Smooth muscle cell (in vitro differentiated cells): ENCODE data around the gene ZNF789. TPM values are rescaled to one million over a fixed set of nuclear protein-coding genes. Genes with fewer than 3 reads are reported as not detected.

Experiments used
- DNase-seq: peaks from one replicate; lab custom pipeline; 2025; ENCODE audit not compliant: unreplicated experiment; lab: John Stamatoyannopoulos, UW
- H2AFZ ChIP-seq: fragments of 200-600 bp; sonication (generic); 2 replicates; pipeline ENCODE4 v1.6.0; 2016; ENCODE audit warnings: antibody characterized with exemption, low read depth, mild to moderate bottlenecking
- H3F3A ChIP-seq: fragments of 200-600 bp; sonication (generic); 2 replicates; pipeline ENCODE4 v1.6.0; 2017; ENCODE audit warnings: antibody characterized with exemption, low read depth
- H3K27ac ChIP-seq: fragments of 200-600 bp; sonication (generic); 2 replicates; pipeline ENCODE4 v1.5.1; 2016; ENCODE audit warnings: low read depth, mild to moderate bottlenecking
- H3K27me3 ChIP-seq: fragments of 200-600 bp; sonication (generic); 2 replicates; pipeline ENCODE4 v1.6.1; 2016; ENCODE audit warnings: low read depth, mild to moderate bottlenecking
- H3K36me3 ChIP-seq: fragments of 200-600 bp; sonication (generic); 2 replicates; pipeline ENCODE4 v1.5.1; 2016; ENCODE audit warnings: low read depth
- H3K4me1 ChIP-seq: fragments of 200-600 bp; sonication (generic); 2 replicates; pipeline ENCODE4 v1.5.1; 2016; ENCODE audit warnings: low read depth
- H3K4me2 ChIP-seq: fragments of 200-600 bp; sonication (generic); 2 replicates; pipeline ENCODE4 v1.6.0; 2016; ENCODE audit warnings: mild to moderate bottlenecking
- H3K4me3 ChIP-seq: fragments of 200-600 bp; sonication (generic); 2 replicates; pipeline ENCODE4 v1.5.1; 2016; ENCODE audit warnings: mild to moderate bottlenecking
- H3K79me2 ChIP-seq: fragments of 200-600 bp; sonication (generic); 2 replicates; pipeline ENCODE4 v1.6.0; 2016; ENCODE audit warnings: low read depth, mild to moderate bottlenecking
- H3K9ac ChIP-seq: fragments of 200-600 bp; sonication (generic); 2 replicates; pipeline ENCODE4 v1.6.0; 2016; ENCODE audit warnings: low read depth
- H3K9me3 ChIP-seq: fragments of 200-600 bp; sonication (generic); replicated peaks from 2 replicates; pipeline ENCODE4 v1.5.1; 2016; ENCODE audit warnings: low read depth
- H4K20me1 ChIP-seq: fragments of 200-600 bp; sonication (generic); 2 replicates; pipeline ENCODE4 v1.6.0; 2016; ENCODE audit warnings: low read depth
- WGBS: methylation state at CpG from one replicate; pipeline ENCODE4 v1.1.7; 2016; ENCODE audit warnings: low lambda C conversion rate; 5-methylcytosine and 5-hydroxymethylcytosine counted together
- polyA plus RNA-seq: library from polyadenylated mRNA; unstranded; fragments of >200 nt; fragmentation: Nextera tagmentation; extraction: Ambion mirVana; gene quantifications from 2 replicates; pipeline ENCODE4 v1.2.1, GENCODE V29; 2016
- total RNA-seq: library from RNA; depleted of rRNA; stranded (reverse); fragments of >200 nt; gene quantifications from 2 replicates; pipeline ENCODE4 v1.2.3, GENCODE V29; 2014
- TF ChIP-seq, protein P1 (sequence below): fragments of 200-600 bp; sonication (generic); IDR thresholded peaks from 2 replicates; pipeline ENCODE4 v1.5.1; 2017; ENCODE audit warnings: borderline replicate concordance, mild to moderate bottlenecking, antibody characterized with exemption; ENCODE audit not compliant: insufficient read depth, poor library complexity, severe bottlenecking

The ZNF789 gene
- total and polyA plus RNA-seq, 2 experiments from 2014 or later, result 2.2 to 2.5 TPM

DNA sequence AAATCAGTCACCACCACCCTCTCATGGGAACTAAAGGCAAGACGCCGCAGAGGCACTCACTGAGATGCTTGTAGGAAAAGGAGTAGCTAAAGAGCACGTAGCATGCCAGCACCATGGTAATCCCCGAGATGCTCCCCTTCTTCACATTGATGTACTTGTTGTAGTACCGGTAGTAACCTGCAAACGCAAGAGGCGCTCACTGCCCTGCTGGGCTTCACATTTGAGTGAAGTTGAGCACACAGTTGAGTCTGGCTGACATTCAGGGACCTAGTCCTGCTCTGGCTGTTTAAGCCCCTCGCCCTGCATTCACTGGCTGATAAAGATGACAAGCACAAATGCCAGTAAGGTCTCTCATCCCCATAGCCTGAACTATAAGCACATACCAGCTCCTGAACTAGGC lies 13.6 kb upstream of the ZNF789 start:
- TF ChIP-seq, protein P1, sequence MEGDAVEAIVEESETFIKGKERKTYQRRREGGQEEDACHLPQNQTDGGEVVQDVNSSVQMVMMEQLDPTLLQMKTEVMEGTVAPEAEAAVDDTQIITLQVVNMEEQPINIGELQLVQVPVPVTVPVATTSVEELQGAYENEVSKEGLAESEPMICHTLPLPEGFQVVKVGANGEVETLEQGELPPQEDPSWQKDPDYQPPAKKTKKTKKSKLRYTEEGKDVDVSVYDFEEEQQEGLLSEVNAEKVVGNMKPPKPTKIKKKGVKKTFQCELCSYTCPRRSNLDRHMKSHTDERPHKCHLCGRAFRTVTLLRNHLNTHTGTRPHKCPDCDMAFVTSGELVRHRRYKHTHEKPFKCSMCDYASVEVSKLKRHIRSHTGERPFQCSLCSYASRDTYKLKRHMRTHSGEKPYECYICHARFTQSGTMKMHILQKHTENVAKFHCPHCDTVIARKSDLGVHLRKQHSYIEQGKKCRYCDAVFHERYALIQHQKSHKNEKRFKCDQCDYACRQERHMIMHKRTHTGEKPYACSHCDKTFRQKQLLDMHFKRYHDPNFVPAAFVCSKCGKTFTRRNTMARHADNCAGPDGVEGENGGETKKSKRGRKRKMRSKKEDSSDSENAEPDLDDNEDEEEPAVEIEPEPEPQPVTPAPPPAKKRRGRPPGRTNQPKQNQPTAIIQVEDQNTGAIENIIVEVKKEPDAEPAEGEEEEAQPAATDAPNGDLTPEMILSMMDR, result peak; percentile 18
- H4K20me1 ChIP-seq, result peaks cover 62% of the 10 kb centered on the region
- H3F3A ChIP-seq, result peaks cover 8% of the 10 kb centered on the region

DNA sequence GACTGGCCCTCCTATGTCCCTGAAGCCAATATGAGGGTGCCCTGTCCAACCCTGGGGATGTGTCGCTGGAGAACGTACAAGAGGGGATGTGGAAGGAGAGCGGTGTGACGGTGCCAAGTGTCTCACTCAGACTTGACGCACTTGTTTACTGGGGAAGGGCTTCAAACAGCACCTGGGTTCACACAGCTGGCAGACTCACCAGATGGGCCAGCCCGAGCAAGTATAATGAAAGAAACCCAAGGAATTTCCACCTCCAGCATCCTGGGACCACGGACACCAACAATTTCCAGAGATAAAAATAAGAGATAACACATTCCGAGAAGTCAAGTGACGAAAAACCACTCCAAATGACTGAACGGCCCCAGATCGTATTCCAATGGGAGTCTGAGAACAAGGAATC lies 12.0 kb upstream of the ZNF789 start:
- Histone ChIP-seq H3K4me3 (no peak overlapping the region), H3K36me3 (no peaks in the 10 kb centered on the region), H3K9ac (no peak overlapping the region), H2AFZ (no peak overlapping the region), H3K27me3 (no peaks in the 10 kb centered on the region), H3K79me2 (peaks cover 70% of the 10 kb centered on the region), H3K27ac (no peak overlapping the region), H4K20me1 (peaks cover 62% of the 10 kb centered on the region), H3K4me2 (no peak overlapping the region), H3K9me3 (no peaks in the 10 kb centered on the region), H3F3A (peaks cover 8% of the 10 kb centered on the region), H3K4me1 (peaks cover 6% of the 10 kb centered on the region)
- TF ChIP-seq, protein P1, result no peak
- DNase-seq, result no peak
- WGBS, result 84% methylated on average over 11 of the region's 11 CpGs

More for the DNA sequence above, 13.6 kb upstream of the ZNF789 start:
- Histone ChIP-seq H3K4me1 (no peaks in the 10 kb centered on the region), H3K9me3 (no peaks in the 10 kb centered on the region), H3K36me3 (no peaks in the 10 kb centered on the region), H3K27me3 (no peaks in the 10 kb centered on the region), H3K79me2 (peaks cover 55% of the 10 kb centered on the region), H2AFZ (no peak overlapping the region), H3K4me2 (no peak overlapping the region), H3K9ac (no peak overlapping the region), H3K27ac (no peak overlapping the region), H3K4me3 (no peak overlapping the region)
- no peak for DNase-seq
- WGBS, result 96% methylated on average over 8 of the region's 8 CpGs

DNA sequence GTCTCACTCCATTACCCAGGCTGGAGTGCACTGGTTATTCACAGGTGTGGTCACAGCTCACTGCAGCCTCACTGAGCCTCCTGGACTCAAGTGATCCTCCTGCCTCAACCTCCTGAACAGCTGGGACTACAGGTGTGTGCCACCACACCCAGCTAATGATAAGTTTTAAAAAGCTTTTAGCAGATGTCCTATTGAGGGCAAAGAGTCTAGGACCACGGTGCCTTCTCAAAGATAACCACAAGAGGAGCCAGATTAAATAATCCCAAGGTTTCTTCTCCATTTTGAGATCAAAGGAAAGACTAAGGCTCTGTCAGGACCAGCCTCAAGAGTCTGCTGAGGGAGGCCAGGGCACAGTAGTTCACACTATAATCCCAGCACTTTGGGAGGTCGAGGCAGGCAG lies 11.5 kb upstream of the ZNF789 start:
- TF ChIP-seq, protein P1, result no peak
- no peak overlapping the region for H3K27ac ChIP-seq
- H3K4me2 ChIP-seq, result no peak overlapping the region
- no peaks in the 10 kb centered on the region for H3K27me3 ChIP-seq
- no peak for DNase-seq
- H2AFZ ChIP-seq, result no peak overlapping the region
- no peak overlapping the region for H3K9ac ChIP-seq
- 100% methylated on average over 2 of the region's 2 CpGs for WGBS
- H3K79me2 ChIP-seq, result peaks cover 75% of the 10 kb centered on the region
- peaks cover 62% of the 10 kb centered on the region for H4K20me1 ChIP-seq
- no peak overlapping the region for H3K4me3 ChIP-seq
- no peaks in the 10 kb centered on the region for H3K9me3 ChIP-seq
- no peaks in the 10 kb centered on the region for H3K36me3 ChIP-seq
- H3F3A ChIP-seq, result peaks cover 8% of the 10 kb centered on the region
- H3K4me1 ChIP-seq, result peaks cover 8% of the 10 kb centered on the region

DNA sequence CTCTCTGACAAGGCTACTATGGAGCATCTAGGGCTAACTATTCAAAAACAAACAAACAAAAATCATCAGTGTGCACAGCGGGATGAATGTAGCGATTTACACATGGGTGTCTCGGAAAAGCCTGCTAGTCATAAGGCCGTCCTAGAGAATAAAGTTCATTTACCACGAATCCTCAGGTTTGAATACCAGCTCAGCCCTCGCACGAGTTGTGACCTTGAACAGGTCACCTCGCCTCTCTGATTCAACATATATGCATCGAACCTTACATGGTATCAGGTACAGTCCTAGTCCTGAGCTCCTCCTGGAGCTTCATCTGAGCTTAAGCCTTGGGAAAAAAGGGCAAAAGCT lies 7.3 kb upstream of the ZNF789 start:
- Histone ChIP-seq H2AFZ (peak overlapping the region; percentile 89), H3K4me2 (peak overlapping the region; percentile 99), H3K4me3 (peak overlapping the region; percentile 87)

More for the DNA sequence above, 7.3 kb upstream of the ZNF789 start:
- peak overlapping the region; percentile 96 for H3K9ac ChIP-seq
- TF ChIP-seq, protein P1, result no peak
- no peaks in the 10 kb centered on the region for H3F3A ChIP-seq
- peaks cover 22% of the 10 kb centered on the region for H4K20me1 ChIP-seq
- no peaks in the 10 kb centered on the region for H3K9me3 ChIP-seq
- no peaks in the 10 kb centered on the region for H3K36me3 ChIP-seq
- peaks cover 59% of the 10 kb centered on the region for H3K79me2 ChIP-seq
- no peaks in the 10 kb centered on the region for H3K27me3 ChIP-seq
- no peak for DNase-seq
- H3K4me1 ChIP-seq, result peaks cover 10% of the 10 kb centered on the region
- 12% methylated on average over 9 of the region's 9 CpGs for WGBS
- H3K27ac ChIP-seq, result peak overlapping the region; percentile 78
